ENCODE results near the gene NCAM1.

DNA sequence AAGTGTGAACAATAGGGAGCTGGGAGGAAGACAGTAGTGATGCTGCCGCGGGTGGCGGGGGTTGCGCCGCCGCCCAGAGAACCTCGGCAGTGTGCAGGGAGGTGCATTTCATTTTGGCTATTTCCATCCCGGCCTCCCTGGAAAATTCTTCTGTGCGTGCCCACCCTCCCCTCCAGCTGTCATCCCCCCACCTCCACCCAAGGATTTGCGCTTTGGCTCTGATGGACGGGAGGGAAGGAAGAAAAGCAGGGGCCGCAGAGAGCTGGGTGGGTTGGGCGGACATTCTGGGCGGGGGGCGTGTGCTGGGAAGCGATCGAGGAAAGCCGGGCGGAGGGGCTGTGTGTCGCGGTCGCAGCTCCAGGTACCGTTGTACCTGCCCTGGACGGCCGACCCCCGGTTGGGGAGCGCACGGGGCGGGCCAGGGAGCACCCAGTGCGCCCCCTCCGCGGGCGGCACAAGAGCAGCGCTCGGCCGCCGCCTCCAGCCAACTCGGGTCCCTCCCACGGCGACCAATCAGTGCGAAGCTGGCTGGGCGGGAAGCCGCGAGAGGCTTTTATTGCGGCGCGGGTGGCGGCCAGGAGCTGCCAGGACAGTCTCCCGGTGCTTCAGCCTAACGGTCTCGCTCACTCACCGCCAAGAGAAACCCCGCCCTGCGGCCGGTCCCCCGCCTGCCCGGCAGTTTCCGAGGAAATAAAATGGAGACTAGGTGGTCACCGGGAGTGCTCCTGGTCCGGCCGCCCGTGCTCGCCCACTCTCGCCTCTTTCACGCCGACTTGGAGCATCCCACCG, 1.6 kb downstream of the NCAM1 start:
- TF ChIP-seq CTCF (IDR thresholded peaks at IDR 0.05; ENCODE audit: insufficient read depth, low read length, poor library complexity, severe bottlenecking) (no peak), EZH2phosphoT487 (conservative IDR thresholded peaks at IDR 0.05; ENCODE audit: low read length) (no peak)

Measured in SU-DHL-6 (cell line).